ENCODE results near the gene NELFA.
"Not testable (repeated sequence)": the region's sequence is repeated elsewhere in the genome, so short reads cannot be mapped to it uniquely, and the experiment has no call there.

GRCh38 chr4:1993718-1994516, 14.9 kb downstream of the NELFA start:
- TF ChIP-seq CTCF (IDR thresholded peaks at IDR 0.05 in 2 of 3, conservative IDR thresholded peaks at IDR 0.05 in 1 of 3; ENCODE audit: borderline replicate concordance in 1 of 3, insufficient read depth in 1 of 3, low read depth in 2 of 3, low read length in 2 of 3); POLR2A (IDR thresholded peaks at IDR 0.05; ENCODE audit: borderline replicate concordance, extremely low read depth, insufficient read depth, insufficient read length); CEBPB (IDR thresholded peaks at IDR 0.05; ENCODE audit: low read depth); POLR2AphosphoS5 (IDR thresholded peaks at IDR 0.05; ENCODE audit: low read depth, low read length): not testable (repeated sequence)

Data from HCT116 (cell line).